COLO668 (cell line): ENCODE results near the gene SLC35B4.
"Not testable (repeated sequence)": the region's sequence is repeated elsewhere in the genome, so short reads cannot be mapped to it uniquely, and the experiment has no call there.

ENCODE experiments used
- DNase-seq: peaks from one replicate; lab custom pipeline; 2025; ENCODE audit not compliant: unreplicated experiment; lab: John Stamatoyannopoulos, UW

Gene SLC35B4

DNA sequence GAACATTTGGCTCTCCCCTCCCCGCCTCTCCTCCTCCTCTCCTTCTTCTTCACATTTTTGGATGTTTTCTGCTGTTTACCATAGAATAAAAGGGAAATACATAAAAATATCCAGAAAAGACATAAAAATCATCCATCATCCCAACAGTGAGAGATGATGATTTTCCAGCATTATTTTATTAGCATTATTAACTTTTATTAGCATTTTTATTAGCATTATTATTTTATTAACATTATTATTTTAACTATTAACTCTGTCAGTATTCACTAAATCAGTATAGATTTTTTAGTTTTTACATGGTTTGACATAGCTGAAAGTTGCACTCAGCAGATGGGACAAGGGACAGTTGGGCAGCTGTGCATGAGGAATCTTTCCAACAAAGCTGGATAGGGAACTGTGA, 16.2 kb upstream of the SLC35B4 start:
- no peak for DNase-seq

DNA sequence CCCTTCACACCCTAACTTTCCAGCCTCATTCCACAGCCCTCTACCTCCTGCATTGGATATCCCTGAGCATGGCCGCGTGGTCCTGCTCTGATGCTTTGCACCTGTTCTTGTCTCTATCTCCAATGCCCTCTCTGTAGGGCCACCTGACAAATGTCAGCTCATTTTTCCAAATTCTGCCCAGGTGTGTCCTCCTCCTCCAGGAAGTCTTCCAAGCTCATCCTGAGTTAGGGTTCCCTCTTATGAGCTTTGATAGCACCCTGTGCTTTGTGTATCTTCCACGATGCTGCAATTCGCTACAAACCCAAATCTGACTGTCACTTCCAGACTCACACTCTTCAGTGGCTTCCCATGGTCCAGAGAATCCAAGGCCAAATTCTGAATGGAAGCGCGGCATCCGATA, 14.7 kb upstream of the SLC35B4 start:
- DNase-seq, result no peak

DNA sequence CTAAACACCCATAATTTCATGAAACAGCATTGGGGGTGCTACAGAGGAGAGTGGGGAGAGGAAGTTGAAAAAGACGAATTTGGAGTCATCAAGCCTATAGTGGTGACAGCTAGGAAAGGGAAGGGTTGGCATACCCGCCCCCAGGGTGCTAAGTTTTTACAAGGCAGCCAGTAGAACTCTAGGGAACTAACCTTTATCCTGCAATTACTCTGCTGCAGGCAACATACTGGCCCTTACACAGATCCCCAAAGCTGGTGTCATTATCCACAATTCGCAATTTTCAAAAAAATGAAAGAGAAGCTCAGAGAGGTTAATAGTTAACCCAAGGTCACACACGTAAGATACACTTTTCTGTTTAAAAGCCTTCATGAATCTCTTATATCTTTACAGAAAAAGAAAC, 14.2 kb upstream of the SLC35B4 start:
- DNase-seq, result no peak

DNA sequence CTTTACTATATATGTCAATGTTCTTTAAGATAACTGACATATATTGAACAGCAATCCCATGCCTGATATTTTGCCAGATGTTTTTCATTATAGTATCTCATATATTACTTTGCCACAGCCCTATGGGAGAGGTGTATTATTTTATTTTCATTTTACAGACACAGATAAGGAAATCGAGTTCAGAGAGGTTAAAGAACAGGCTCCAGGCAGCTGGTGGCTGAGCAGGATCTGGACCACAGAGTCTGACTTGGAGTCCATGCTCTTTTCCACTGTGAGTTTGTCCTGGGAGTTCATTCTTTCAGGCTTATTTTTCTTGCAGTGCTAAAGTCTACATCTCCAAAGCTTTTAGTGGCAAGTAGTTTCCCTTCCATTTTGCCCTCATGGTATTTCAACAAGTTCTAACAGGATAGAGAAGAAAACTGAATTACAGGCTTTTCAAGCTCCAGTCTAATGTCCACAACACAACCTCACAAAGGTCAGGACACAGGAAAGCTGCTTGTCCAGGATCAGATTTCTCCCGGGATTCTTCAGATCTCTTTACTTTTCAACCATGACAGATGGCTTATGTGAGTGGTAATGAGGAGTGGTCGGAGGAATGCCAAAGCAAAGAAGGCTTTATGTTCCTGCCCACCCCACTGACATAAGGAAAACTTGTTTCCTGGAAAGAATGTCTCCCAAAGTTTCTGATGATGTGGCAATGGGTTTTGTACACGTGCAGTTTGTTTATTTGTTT, 13.1 kb upstream of the SLC35B4 start:
- no peak for DNase-seq

GRCh38 chr7:134328900-134329299, 12.2 kb upstream of the SLC35B4 start:
- DNase-seq, result no peak

DNA sequence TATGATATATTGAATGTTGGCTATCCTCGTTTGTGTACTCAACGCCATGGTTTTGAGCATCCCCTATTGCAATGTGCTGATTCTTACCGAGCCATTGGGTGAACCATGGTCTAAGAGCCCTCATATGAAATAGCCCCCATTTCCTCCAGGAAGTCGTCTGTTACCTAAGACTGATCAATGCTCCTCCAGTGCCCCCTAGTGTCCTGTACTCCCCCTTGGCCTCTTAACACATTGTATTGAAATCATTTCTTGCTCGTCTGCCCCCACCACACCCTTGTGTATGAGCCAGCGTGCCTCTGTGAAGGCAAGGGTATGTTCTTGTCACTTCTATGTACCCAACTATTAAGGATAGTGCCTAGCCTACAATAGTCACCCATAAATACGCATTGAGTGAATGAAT, 11.2 kb upstream of the SLC35B4 start:
- peak; percentile 28 for DNase-seq

- DNase-seq, result no peak
These were observed 7.4 kb upstream of the SLC35B4 start for GRCh38 chr7:134324107-134324506.

GRCh38 chr7:134320201-134320600, 3.5 kb upstream of the SLC35B4 start:
- DNase-seq, result no peak

DNA sequence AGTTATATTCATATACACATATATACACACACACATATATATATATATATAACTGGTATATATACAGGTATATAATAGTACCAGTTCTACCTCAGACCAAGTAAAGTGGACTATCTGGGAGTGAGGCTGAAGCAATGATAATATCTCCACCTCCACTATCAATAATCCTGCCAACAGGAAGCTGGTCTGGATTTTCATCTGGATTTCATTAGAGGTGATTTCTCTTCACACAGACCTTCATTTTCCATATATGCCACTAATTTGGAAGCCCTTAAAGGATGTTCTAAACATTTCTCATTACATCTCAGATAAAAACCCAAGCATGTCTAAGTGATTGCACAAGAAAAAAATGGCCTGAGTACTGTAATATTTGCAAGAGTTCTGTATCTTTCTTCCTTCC, 1.7 kb upstream of the SLC35B4 start:
- DNase-seq, result no peak

- no peak for DNase-seq
These were observed 704 bp upstream of the SLC35B4 start for GRCh38 chr7:134317434-134317833.

DNA sequence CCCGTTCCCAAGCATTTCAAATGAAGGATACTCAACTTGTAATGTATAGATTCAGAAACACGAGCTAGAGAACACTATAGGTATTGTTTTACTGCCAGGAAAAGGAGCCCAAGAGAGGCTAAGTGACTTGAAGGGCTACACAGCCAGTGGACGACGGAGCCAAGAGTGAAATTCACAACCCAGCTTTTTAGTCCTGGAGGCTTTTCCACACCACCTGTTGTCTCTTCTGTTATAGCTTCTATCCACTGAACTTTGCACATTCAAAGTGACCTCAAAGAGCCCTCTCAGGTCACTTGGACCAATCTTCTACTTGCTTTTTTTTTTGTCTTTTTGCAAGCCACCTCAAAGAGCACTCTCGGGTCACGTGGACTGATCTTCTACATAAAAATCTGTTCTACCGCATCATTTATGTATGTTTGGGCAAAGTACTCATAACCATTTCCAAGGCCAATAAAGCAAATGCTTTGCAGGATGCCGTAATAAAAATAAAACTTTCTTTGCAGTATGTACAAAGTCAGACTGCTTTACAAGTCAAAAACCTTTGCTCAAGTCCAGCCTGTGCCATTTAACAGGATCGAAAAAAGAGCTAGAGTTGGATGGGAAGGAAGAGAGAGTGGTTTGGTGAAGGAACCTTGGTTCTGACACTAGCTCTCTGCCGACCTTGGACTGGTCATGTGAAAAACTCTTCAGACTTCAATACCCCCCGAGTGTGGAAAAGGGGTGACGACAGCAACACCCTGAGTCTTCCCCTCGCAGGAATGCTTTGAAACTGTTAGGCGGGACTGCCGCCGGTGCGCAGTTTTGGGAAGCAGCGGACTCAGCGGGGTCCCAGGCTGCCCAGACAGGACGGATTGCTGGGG, 821 bp downstream of the SLC35B4 start:
- DNase-seq, result no peak

GRCh38 chr7:134313543-134313942, 3.2 kb downstream of the SLC35B4 start:
- no peak for DNase-seq

- no peak for DNase-seq
These were observed 4.0 kb downstream of the SLC35B4 start for GRCh38 chr7:134312717-134313116.

- DNase-seq, result no peak
These were observed 4.9 kb downstream of the SLC35B4 start for GRCh38 chr7:134311807-134312206.

DNA sequence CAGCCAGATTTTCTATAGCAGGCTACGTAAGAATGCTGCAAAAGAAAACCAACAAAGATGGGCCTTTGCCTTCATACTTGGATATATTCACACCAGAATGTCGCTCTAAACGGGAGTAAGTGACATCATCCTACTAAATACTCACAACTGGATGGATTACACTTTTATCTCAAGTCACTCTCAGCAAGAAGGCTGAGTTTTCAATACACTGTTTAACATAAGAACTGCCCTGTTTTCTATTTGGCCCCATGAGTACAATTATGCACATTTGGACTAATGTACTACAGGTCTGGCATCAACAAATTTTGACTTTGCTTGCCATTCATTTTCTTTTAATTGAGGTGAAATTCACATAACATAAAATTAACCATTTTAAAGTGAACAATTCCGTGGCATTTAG, 8.2 kb downstream of the SLC35B4 start:
- DNase-seq, result no peak

GRCh38 chr7:134307320-134307719, 9.4 kb downstream of the SLC35B4 start:
- no peak for DNase-seq

DNA sequence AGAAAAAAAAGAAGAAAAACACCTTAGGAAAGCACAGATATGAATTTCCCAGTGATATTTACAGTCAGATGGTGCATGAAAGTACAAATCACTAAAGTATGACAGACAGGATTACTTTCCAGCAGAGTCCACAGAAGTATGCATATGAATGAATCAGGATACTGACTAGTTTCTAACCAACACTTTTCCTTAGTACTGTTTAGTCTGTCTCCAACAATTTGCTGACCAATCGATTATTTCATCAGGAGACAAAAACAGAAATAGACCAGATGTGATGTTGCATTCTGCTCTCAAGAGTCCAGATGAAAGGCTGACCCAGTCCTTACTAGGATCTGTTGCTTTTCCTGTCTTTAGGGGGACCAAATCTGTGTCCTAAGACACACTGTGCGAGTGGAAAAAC, 14.6 kb downstream of the SLC35B4 start:
- DNase-seq, result no peak

GRCh38 chr7:134301592-134301991, 15.1 kb downstream of the SLC35B4 start:
- no peak for DNase-seq

DNA sequence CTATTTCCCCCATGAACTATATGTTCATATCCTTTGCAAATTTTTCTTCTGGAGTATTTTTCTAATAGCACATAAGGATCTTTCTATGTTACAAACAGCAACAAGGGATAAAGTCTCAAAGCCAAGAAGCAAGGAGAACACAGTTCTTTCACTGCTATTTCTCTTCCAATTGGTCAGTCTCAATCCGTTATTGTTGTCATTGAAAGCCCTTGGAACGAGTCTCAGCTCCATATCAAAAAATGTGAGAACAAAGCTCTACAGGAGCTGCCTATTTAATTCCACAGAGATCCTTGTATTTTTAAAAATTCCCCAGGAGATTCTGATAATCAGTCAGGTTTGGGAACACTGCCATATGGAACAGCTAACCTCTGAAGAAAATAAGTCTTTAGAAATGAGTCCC, 15.7 kb downstream of the SLC35B4 start:
- DNase-seq, result no peak

- no peak for DNase-seq
These were observed 17.6 kb downstream of the SLC35B4 start for GRCh38 chr7:134298902-134299683.

GRCh38 chr7:134297489-134297888, 19.2 kb downstream of the SLC35B4 start:
- no peak for DNase-seq

GRCh38 chr7:134295982-134296381, 20.7 kb downstream of the SLC35B4 start:
- DNase-seq, result not testable (repeated sequence)
